Measurements from ENCODE around the gene TLL1.

- TF ChIP-seq, protein P1, sequence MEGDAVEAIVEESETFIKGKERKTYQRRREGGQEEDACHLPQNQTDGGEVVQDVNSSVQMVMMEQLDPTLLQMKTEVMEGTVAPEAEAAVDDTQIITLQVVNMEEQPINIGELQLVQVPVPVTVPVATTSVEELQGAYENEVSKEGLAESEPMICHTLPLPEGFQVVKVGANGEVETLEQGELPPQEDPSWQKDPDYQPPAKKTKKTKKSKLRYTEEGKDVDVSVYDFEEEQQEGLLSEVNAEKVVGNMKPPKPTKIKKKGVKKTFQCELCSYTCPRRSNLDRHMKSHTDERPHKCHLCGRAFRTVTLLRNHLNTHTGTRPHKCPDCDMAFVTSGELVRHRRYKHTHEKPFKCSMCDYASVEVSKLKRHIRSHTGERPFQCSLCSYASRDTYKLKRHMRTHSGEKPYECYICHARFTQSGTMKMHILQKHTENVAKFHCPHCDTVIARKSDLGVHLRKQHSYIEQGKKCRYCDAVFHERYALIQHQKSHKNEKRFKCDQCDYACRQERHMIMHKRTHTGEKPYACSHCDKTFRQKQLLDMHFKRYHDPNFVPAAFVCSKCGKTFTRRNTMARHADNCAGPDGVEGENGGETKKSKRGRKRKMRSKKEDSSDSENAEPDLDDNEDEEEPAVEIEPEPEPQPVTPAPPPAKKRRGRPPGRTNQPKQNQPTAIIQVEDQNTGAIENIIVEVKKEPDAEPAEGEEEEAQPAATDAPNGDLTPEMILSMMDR (IDR thresholded peaks at IDR 0.05; ENCODE audit: extremely low read depth in 1 of 2, insufficient read depth in 1 of 2, low read depth in 1 of 2, low read length in 2 of 2), result no peak
- TF ChIP-seq EZH2 (IDR thresholded peaks at IDR 0.05; ENCODE audit: borderline replicate concordance, low read depth, low read length, severe bottlenecking) (no peak), POLR2A (IDR thresholded peaks at IDR 0.05; ENCODE audit: low read depth, low read length) (no peak), FOS (IDR thresholded peaks at IDR 0.05; ENCODE audit: borderline replicate concordance, insufficient read depth, low read length) (no peak), POLR2AphosphoS5 (IDR thresholded peaks at IDR 0.05; ENCODE audit: insufficient read depth, low read depth, low read length) (peak; percentile 22), MAX (IDR thresholded peaks at IDR 0.05; ENCODE audit: insufficient read depth, insufficient read length) (peak; percentile 70)
These were observed 1.8 kb downstream of the TLL1 start for GRCh38 chr4:165874791-165875371.

Data from endothelial cell of umbilical vein (primary cell).